HCT116 (cell line): Measurements from ENCODE around the gene CALN1. TPM values are rescaled to one million over a fixed set of nuclear protein-coding genes. Genes with fewer than 3 reads are reported as not detected.

Source experiments
- ATAC-seq: fragments of 200-7000 bp; cut with Tn5 transposase; 2 replicates; pipeline ENCODE4 v1.9.1; 2020; ENCODE audit warnings: mild to moderate bottlenecking, moderate library complexity
- BruUV-seq: library from RNA; stranded (reverse); fragments of 400-500 nt; replicated peaks from 2 replicates; lab custom pipeline; 2021; lab: Mats Ljungman, UMichigan
- CTCF ChIA-PET: fragments of 300-600 bp; sonication (Branson Sonifier 250); formaldehyde crosslinking; loops from one replicate; lab custom pipeline; 2021; ENCODE audit warnings: antibody characterized with exemption; lab: Charles Lee
- POLR2A ChIA-PET: fragments of 300-600, 350-600 bp; sonication (Branson Sonifier 250); formaldehyde crosslinking; loops from one replicate; lab custom pipeline; 2021; ENCODE audit warnings: antibody characterized with exemption; lab: Charles Lee
- RAD21 ChIA-PET, 2 experiments: fragments of 300-600 bp; sonication (Branson Sonifier 250); formaldehyde crosslinking; loops; one replicate each; lab custom pipeline; 2023; ENCODE audit warnings: low total read pairs in 2 of 2; ENCODE audit not compliant: uncharacterized antibody in 2 of 2, unreplicated experiment in 2 of 2, low non-redundant PET in 1 of 2; lab: Charles Lee
- DNase-seq: peaks from one replicate; pipeline ENCODE4 v3.0.0-alpha.2; 2010; ENCODE audit warnings: low read depth, low spot score
- H2AFZ ChIP-seq: fragments of 200-600 bp; shearing (Covaris generic), sonication (generic); 2 replicates; pipeline ENCODE4 v1.6.1; 2017; ENCODE audit warnings: low read depth, mixed run types, mixed read lengths, antibody characterized with exemption, low read length; ENCODE audit not compliant: poor library complexity, severe bottlenecking
- H3K27ac ChIP-seq: 2 replicates; pipeline ENCODE4 v1.5.1; 2012; ENCODE audit warnings: low read depth, low read length
- H3K27me3 ChIP-seq: fragments of 200-600 bp; sonication (generic); 2 replicates; pipeline ENCODE4 v1.6.1; 2016; ENCODE audit warnings: mixed run types, low read length, mixed read lengths; ENCODE audit not compliant: insufficient read depth
- H3K36me3 ChIP-seq, 2 experiments: fragments of 200-500 bp in 1 of 2; fragments of 200-600 bp in 1 of 2; sonication (Bioruptor generic) in 1 of 2; sonication (generic) in 1 of 2; 2 replicates each; pipeline versions ENCODE4 v1.5.1 to v1.6.1; 2014 to 2016; ENCODE audit warnings: low read length in 2 of 2, inconsistent platforms in 1 of 2, mixed read lengths in 1 of 2, mixed run types in 1 of 2; ENCODE audit not compliant: insufficient read depth in 2 of 2, control insufficient read depth in 1 of 2
- H3K4me1 ChIP-seq, 2 experiments: fragments of 200-600 bp in 1 of 2; sonication (generic) in 1 of 2; 2 replicates each; pipeline versions ENCODE4 v1.5.1 to v1.6.1; 2012 to 2017; ENCODE audit warnings: low read length in 2 of 2, inconsistent platforms in 1 of 2, mild to moderate bottlenecking in 1 of 2, mixed read lengths in 1 of 2, mixed run types in 1 of 2, moderate library complexity in 1 of 2; ENCODE audit not compliant: insufficient read depth in 2 of 2, control insufficient read depth in 1 of 2
- H3K4me2 ChIP-seq: fragments of 200-600 bp; sonication (generic); 2 replicates; pipeline ENCODE4 v1.6.1; 2017; ENCODE audit warnings: mixed run types, low read length, mixed read lengths
- H3K4me3 ChIP-seq, 2 experiments: fragments of 200-600 bp in 1 of 2; sonication (generic) in 1 of 2; replicated peaks in 1 of 2; 2 replicates each; pipeline ENCODE4 v1.5.1; 2011 to 2016; ENCODE audit warnings: low read length in 2 of 2, control low read depth in 1 of 2, low read depth in 1 of 2, mild to moderate bottlenecking in 1 of 2, mixed read lengths in 1 of 2, mixed run types in 1 of 2
- H3K79me2 ChIP-seq: fragments of 200-600 bp; sonication (generic); 2 replicates; pipeline ENCODE4 v1.6.1; 2017; ENCODE audit warnings: mild to moderate bottlenecking, mixed run types, low read length, moderate library complexity, mixed read lengths; ENCODE audit not compliant: insufficient read depth
- H3K9ac ChIP-seq: fragments of 200-600 bp; sonication (generic); 2 replicates; pipeline ENCODE4 v1.6.1; 2016; ENCODE audit warnings: low read length, mixed read lengths
- H3K9me2 ChIP-seq: fragments of 200-600 bp; sonication (generic), shearing (Covaris generic); 2 replicates; pipeline ENCODE4 v1.6.1; 2017; ENCODE audit warnings: mixed run types, mild to moderate bottlenecking, moderate library complexity; ENCODE audit not compliant: insufficient read depth
- H3K9me3 ChIP-seq, 2 experiments: fragments of 200-500 bp in 1 of 2; fragments of 200-600 bp in 1 of 2; sonication (Bioruptor generic) in 1 of 2; sonication (generic) in 1 of 2; 2 replicates each; pipeline ENCODE4 v1.6.1; 2014 to 2017; ENCODE audit warnings: low read length in 2 of 2, mixed read lengths in 2 of 2, inconsistent platforms in 1 of 2, low read depth in 1 of 2, mild to moderate bottlenecking in 1 of 2, mixed run types in 1 of 2, moderate library complexity in 1 of 2; ENCODE audit not compliant: control insufficient read depth in 1 of 2, insufficient read depth in 1 of 2
- H4K20me1 ChIP-seq: fragments of 200-600 bp; sonication (generic), shearing (Covaris generic); 2 replicates; pipeline ENCODE4 v1.6.1; 2017; ENCODE audit warnings: mixed run types, mild to moderate bottlenecking, moderate library complexity; ENCODE audit not compliant: insufficient read depth
- CBX3 ChIP-seq: IDR thresholded peaks from 2 replicates; pipeline ENCODE4 v1.6.1; 2012; ENCODE audit warnings: low read depth
- CEBPB ChIP-seq: IDR thresholded peaks from 2 replicates; pipeline ENCODE4 v1.6.1; 2012; ENCODE audit warnings: low read depth
- EGR1 ChIP-seq: IDR thresholded peaks from 2 replicates; pipeline ENCODE4 v1.6.1; 2012; ENCODE audit warnings: low read depth
- ELF1 ChIP-seq: IDR thresholded peaks from 2 replicates; pipeline ENCODE4 v1.6.1; 2012; ENCODE audit warnings: low read depth, borderline replicate concordance
- EZH2 ChIP-seq: fragments of 200-600 bp; sonication (generic); IDR thresholded peaks from 2 replicates; pipeline ENCODE4 v1.6.1; 2017; ENCODE audit warnings: antibody characterized with exemption, mixed run types
- EZH2phosphoT487 ChIP-seq: fragments of 200-600 bp; IDR thresholded peaks from 2 replicates; pipeline ENCODE4 v1.6.1; 2018; ENCODE audit warnings: antibody characterized with exemption, borderline replicate concordance
- FOSL1 ChIP-seq: IDR thresholded peaks from 2 replicates; pipeline ENCODE4 v1.6.1; 2012; ENCODE audit warnings: low read depth
- JUND ChIP-seq: IDR thresholded peaks from 2 replicates; pipeline ENCODE4 v1.6.1; 2012
- POLR2AphosphoS5 ChIP-seq: IDR thresholded peaks from 2 replicates; pipeline ENCODE4 v1.6.1; 2011; ENCODE audit warnings: mild to moderate bottlenecking, low read depth, low read length, moderate library complexity
- RAD21 ChIP-seq: IDR thresholded peaks from 2 replicates; pipeline ENCODE4 v1.6.1; 2012; ENCODE audit warnings: low read depth, mild to moderate bottlenecking
- SIN3A ChIP-seq: IDR thresholded peaks from 2 replicates; pipeline ENCODE4 v1.6.1; 2012; ENCODE audit warnings: low read depth
- YY1 ChIP-seq: IDR thresholded peaks from 2 replicates; pipeline ENCODE4 v1.6.1; 2011; ENCODE audit warnings: low read length, low read depth, moderate library complexity, mild to moderate bottlenecking; ENCODE audit not compliant: insufficient replicate concordance; ENCODE audit errors: extremely low read depth
- intact Hi-C: fragments of 100-400 bp; cut with micrococcal nuclease; formaldehyde crosslinking; loops from 2 replicates; pipeline ENCODE4 v1.10.0; 2022
- total RNA-seq: library from RNA; stranded (reverse); gene quantifications from one replicate; pipeline ENCODE4 v1.2.1, GENCODE V29; 2021; ENCODE audit not compliant: unreplicated experiment

CALN1 gene
- total RNA-seq, 1 experiment from 2014 or later, result 0.17 TPM

GRCh38 chr7:72254455-72254854 lies 157.7 kb downstream of the CALN1 start (continued):
- no peak for TF ChIP-seq YY1
- TF ChIP-seq EZH2, result no peak
- no peak for TF ChIP-seq EZH2phosphoT487
- TF ChIP-seq POLR2AphosphoS5, result no peak

GRCh38 chr7:72249106-72249505 lies 163.0 kb downstream of the CALN1 start:
- no peaks in the 10 kb centered on the region for H3K4me1 ChIP-seq
- CTCF ChIA-PET, result no interaction called here
- TF ChIP-seq EZH2phosphoT487 (no peak), CEBPB (no peak), SIN3A (no peak), CBX3 (no peak), EZH2 (no peak), JUND (no peak), FOSL1 (no peak), POLR2AphosphoS5 (no peak), EGR1 (no peak), ELF1 (no peak), RAD21 (no peak)
- TF ChIP-seq, all 23 proteins: peak for 0
- ChIA-PET POLR2A (no interaction called here), RAD21 (no interaction called here)
- Histone ChIP-seq H4K20me1 (no peaks in the 10 kb centered on the region), H3K4me2 (no peak overlapping the region), H3K27me3 (no peaks in the 10 kb centered on the region), H3K9ac (no peak overlapping the region), H3K9me3 (no peaks in the 10 kb centered on the region), H3K79me2 (no peaks in the 10 kb centered on the region), H2AFZ (no peak overlapping the region), H3K9me2 (no peaks in the 10 kb centered on the region), H3K4me3 (no peak overlapping the region), H3K27ac (no peak overlapping the region), H3K36me3 (no peaks in the 10 kb centered on the region)
- intact Hi-C loops, result no loop called here
- ATAC-seq (no peak), DNase-seq (no peak)
- no TSS peak for BruUV-seq
